DND-41 (cell line): ENCODE results near the gene ZNF653.

Experiments used
- EZH2 ChIP-seq: IDR thresholded peaks from 3 replicates; pipeline ENCODE4 v1.6.1; 2012; ENCODE audit warnings: borderline replicate concordance, low read depth, mild to moderate bottlenecking, moderate library complexity, low read length, inconsistent platforms; ENCODE audit not compliant: severe bottlenecking
- TF ChIP-seq, protein P1 (sequence below): IDR thresholded peaks from 2 replicates; pipeline ENCODE4 v1.5.1; 2012; ENCODE audit warnings: borderline replicate concordance, low read length, moderate library complexity, mild to moderate bottlenecking; ENCODE audit not compliant: poor library complexity, severe bottlenecking; ENCODE audit errors: extremely low read depth

DNA sequence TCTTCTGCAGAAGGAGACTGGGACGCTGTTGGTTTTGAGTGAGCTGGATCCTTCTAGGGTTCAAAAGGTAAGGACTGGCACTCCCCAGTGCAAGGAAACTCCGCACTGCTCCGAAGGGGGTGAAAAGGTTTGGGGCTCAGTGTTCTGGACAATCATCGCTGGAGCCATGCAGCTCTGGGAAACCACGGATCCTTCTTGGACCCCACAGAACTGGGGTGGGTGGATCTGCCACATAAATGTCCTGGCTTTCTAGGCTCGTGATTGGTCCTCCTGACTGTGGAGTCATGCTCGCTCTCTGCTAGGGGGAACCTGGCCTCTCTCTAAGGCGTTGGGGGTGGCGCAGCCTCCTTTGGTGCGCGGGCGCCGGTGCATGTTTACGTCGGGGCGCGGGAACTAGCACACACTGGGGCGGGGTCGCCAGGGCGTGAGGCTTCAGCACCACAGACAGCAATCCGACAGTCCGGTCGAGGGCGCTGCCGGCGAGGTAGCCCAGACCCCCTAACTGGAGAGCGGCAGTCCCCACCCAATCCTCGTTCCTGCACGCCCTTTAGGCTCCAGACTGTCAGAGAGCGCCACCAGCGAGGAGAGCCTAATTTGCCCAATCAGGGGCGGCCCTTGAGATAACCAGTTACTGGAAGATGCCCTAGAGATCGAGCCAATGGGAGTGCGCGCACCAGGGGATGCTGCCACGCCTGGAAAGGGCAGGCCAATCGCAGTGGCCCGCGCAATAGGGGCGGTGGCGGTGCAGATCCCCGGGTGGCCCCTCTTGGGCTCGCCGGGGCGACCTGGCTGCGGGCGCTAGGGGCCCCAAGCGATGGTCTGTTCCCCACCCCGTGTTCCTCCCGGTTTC, 23.9 kb downstream of the ZNF653 start:
- TF ChIP-seq, protein P1, sequence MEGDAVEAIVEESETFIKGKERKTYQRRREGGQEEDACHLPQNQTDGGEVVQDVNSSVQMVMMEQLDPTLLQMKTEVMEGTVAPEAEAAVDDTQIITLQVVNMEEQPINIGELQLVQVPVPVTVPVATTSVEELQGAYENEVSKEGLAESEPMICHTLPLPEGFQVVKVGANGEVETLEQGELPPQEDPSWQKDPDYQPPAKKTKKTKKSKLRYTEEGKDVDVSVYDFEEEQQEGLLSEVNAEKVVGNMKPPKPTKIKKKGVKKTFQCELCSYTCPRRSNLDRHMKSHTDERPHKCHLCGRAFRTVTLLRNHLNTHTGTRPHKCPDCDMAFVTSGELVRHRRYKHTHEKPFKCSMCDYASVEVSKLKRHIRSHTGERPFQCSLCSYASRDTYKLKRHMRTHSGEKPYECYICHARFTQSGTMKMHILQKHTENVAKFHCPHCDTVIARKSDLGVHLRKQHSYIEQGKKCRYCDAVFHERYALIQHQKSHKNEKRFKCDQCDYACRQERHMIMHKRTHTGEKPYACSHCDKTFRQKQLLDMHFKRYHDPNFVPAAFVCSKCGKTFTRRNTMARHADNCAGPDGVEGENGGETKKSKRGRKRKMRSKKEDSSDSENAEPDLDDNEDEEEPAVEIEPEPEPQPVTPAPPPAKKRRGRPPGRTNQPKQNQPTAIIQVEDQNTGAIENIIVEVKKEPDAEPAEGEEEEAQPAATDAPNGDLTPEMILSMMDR, result no peak
- TF ChIP-seq EZH2, result no peak
